GM18907 (cell line): ENCODE measurements around the gene MIAT.
A peak's percentile ranks its signal among the peaks of the same experiment; 100 is the strongest.
"Not testable (repeated sequence)": the region's sequence is repeated elsewhere in the genome, so short reads cannot be mapped to it uniquely, and the experiment has no call there.

Experiments
- ATAC-seq: cut with Tn5 transposase; IDR thresholded peaks from one replicate; pipeline ENCODE4 v1.9.1; 2021; ENCODE audit warnings: mild to moderate bottlenecking, moderate library complexity; ENCODE audit not compliant: unreplicated experiment

MIAT gene

DNA sequence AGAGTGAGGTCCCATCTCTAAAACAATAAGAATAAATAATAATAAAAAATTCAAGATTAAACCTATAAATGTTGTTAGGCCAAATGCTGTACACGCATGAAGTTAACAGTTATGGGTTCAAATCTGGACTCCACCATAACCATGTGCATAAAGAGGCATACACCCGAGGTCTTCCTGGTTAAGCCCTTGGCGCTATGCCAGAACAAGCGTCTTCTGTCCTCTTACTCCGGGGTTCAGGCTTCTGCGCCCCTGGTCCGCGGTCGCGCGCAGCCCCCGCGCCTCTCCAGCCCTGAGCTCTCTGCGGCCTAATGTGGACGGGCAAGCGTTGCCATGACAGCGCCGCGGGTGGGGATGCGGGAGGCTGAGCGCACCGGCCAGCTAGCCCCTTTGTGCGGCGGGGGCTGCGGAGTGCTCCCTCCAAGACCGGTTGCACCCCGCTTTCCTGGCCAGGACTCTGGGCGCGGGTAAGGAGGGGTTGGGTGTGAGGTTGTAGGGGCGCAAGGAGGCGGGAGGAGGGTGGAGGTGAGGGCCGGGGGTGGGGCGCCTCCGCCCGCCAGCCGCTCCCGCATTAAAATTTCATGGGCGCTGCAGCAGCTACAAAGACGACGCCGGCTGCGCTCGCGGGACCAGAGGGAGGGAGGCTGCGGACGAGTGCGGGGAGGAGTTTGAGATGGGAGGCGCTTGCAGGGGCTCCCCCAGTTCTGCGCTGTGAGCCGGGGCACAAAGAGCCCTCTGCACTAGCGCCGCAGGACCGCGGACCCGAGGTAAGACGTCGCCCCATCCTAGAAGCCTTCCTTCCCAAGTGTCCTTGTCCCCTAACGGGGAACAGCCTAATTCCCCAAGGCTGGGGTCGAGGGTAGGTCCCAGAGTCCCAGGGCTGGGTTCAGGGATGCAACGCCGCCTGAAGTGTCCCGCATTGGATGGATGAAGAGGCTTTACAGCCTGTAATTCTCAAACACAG, at the start of gene MIAT:
Gene MIAT, plus strand, starts transcription at position 698 of the 961 bp plus-strand sequence.
- ATAC-seq: no peak

DNA sequence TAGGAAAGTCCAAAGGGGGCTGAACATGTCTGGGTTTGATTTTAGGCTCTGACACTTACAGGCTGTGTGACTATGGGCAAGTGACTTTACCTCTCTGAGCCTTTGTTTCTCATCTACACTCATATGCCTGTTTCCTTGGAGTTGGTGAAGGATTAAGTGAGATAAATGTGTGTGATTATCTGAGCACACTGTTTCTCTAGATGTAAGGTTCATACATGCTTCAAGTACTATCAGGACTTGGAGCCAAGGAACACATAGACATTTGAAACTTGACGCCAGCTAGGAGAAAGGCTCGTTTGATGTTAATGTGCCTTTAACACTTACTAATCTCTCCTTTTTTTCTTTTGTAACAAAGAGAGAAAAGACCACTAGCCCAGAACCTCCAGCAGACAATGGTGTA, 49.3 kb upstream of the MIAT start:
- no peak for ATAC-seq

DNA sequence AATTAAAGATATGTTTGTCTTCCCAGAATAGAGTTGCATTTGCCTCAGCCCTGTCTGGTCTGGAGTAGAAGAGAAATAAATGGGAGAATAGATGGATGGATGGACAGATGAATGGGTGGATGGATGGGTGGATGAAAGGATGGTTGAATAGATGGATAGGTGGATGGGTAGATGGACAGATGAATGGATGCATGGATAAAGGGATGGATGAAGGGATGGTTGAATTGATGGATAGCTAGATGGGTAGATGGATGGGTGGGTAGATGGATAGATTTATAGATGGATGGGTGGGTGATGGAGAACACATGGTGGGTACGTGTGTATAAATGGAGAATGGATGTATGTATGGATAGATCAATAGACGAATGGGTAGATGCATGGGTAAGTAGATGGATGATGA, 48.1 kb upstream of the MIAT start:
- ATAC-seq: no peak

DNA sequence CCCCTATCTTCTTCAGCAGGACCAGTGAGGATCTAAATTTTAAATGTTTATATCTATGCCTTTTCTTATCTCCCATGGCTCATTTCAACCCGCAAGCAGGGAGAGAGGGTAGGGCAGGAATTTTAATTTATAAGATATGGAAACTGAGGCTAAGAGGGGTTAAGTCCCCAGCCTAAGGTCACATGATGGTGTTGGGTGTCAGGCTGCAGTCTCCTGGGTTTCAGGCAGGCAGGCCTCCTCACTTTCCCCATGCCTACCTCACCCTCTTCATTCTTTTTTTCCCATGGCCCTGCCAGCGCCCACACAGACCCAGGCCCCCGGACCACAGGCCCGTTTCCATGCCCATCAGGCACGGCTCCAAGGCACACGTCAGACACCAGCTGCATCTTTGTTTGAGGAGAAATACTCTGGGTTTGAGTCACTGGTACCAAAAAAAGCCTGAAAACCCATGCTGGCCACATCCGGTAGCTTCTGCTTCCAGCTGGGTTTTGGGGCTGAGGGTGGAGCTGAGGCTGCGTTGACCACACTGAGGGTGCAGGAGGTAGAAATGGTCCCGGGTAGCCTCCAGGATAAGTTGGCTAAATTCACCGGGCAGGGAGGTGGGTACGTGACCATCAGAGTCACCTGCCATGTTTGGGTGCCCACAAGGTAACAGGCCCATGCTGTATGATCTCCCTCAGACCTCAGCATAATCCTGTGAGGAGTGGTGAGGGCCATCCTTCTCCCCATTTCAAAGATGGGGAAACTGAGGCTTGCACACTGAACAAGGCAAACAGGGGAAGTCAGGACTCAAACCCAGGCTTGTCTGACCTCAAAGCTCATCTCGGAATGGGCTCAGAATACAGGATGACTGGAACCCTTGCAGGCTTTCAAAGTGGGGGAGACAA, 47.1 kb upstream of the MIAT start:
- peak; percentile 76 for ATAC-seq

DNA sequence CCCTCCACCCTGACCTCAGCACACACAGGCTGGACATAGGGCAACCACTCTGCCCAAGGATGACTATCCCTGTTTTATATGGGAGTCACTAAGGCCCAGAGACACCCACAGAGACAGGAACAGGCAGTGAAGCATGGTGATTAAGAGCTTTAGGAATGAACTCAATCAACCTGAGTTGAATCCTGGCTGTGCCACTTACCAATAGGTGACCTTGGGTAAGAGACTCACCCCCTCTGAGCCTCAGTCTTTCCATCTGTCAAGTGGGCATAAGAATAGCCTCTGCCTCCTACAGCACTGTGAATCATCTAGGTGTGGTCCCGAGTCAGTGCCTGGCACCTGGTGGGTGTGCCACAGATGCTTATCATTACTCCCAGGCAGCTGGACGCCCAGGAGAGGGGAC, 46.4 kb upstream of the MIAT start:
- no peak for ATAC-seq

DNA sequence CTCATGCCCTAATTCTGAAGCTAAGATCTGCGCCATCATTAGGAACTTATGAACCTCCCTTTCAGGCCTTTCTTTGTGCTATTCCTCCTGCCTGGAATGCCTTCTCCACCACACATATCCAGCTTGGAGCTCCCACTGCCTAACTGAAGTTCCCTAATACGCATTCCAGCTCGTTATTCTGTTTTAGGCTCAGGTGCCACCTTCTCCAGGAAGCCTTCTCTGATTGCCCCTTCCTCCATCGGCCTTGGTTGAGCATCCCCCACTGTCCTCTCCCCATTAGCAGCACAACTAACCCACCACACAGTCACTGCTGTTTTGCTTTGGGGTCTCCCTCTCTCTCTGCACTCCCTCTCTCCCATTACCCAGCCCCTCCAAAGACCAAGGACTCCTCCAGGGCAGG, 44.7 kb upstream of the MIAT start:
- ATAC-seq: no peak

DNA sequence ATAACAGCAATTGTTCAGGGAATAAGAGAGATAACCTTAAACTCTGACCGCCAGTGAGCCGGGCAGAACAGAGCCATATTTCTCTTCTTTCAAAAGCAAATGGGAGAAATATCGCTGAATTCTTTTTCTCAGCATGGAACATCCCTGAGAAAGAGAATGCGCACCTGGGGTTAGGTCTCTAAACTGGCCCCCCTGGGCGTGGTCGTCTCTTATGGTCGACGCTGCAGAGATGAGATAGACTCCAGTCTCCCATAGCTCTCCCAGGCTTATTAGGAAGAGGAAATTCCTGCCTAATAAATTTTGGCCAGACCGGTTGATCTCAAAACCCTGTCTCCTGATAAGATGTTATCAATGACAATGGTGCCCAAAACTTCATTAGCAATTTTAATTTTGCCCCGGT, 43.6 kb upstream of the MIAT start:
- ATAC-seq: not testable (repeated sequence)

DNA sequence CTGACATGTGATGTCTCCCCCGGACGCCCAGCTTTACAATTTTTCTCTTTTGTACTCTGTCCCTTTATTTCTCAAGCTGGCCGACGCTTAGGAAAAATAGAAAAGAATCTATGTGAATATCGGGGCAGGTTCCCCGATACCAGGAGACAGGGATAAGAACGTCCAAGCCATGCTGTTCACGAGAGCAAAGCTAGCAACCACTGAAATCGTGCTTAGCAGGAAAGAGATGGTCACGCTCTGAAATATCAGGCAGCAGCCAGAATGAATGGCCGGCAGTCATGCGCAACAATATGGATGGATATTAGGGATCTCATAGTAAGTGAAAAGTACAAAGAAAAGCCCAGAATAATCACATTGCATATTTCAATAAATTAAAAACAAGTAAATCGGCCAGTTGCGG, 43.1 kb upstream of the MIAT start:
- no peak for ATAC-seq

DNA sequence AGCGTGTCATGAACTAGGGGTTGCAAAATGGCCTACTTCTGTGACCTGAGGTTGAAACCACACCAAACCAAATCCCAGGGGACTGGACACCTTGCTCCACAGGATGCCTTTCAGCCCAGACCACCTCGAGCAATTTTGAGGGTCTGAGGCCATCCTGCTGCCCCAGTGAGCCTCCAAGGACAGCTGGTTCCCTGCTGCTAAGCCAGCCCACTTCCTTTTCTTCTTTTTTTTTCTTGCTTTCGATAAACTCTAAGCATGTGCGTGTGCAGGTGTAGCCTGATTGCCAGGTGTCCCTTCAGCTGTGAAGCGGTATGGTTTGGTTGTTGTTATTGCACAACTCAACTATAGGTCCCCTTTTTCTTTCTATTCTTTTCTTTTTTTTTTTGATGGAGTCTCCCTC, 42.2 kb upstream of the MIAT start:
- peak; percentile 54 for ATAC-seq

DNA sequence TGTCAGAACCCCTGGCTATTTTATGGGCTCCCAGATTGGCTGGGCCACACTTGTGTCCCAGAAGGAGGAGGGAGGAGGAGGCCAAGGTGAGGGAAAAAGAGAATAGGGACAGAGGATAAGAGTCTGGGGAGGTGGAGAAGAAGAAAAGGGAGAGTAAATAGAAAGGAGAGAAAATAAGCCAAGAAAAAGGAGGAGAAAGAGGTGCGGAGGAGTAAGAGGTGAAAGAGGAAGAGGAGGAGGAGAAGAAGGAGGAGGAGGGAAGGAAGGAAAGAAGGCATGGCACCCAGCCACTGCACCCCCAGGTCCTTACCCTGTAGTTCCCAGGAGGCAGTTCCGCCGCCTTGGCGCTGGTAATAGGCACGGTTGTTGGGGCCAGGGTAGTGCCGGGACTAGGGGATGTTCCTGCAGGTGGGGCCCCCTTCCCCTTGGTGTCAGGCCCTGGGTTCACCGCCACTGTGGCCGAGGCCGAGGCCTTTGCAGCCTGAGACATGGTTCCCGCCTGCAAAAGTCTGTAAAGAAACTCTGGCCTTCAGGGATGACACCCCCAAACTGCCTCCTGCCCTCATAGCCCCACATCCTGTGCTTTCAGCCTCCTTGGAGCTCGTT, 41.5 kb upstream of the MIAT start:
- no peak for ATAC-seq

DNA sequence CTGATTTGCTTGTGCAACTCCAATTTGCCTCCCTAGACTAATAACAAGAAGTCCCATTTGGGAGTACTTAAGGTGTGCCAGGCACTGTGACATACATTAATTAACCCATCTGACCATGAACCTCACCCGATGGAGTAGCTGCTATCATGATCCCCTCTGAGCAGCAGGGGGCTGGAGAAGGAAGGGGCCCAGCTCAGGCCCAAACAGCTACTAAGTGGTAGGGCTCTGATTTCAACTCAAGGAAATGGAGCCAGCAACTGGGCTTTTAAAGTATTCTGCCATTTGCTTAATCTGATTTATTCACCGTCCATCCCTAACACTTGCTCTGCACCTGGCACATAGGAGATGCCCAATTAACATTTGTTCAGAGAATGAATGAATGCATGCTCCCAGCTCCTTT, 40.7 kb upstream of the MIAT start:
- no peak for ATAC-seq

DNA sequence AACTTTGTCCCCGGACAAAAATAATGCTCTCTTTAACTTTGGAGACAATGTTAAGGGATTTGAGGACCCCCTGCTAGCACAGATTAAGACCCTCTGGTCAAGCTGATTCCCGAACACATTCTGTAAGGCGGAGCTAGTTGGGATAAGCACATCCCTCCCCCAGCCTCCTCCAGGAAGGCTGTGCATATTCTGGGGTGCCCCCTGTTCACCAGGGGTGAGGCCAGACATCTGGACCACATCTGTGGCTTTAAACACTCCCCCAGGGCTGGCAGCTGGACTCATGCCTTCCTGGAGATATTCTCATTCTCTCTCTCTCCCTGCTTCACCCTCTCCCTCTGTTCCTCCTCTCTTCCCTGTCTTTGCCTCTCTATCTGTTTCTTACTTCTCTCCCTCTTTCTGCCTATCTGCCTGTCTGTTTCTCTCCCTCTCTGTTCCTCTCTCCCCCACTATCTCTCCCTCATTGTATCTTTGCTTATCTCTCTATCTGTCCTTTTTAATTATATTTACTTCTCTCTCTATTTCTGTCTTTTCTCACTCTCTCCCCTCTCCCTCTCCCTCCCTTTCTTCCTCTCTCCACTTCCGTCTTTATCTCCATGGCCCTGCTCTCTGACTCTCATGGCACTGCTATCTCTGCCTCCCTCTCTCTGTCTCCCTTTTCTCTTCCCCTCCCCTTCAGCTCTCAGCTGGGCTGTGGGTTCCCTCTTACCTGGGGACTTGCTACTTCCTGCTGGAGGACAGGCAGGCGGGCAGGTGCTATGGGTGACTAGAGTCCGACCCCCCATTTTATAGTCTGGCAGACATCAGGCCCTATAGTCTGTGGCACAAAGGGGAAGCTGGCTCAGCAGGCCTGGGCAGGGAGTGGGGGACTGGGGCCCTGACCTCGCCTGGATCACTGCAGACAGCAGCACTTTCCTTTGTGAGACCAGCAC, 39.9 kb upstream of the MIAT start, which contains the start of gene CRYBB1:
Gene CRYBB1, minus strand, starts transcription at position 757 of the 929 bp plus-strand sequence. CDS start 1,708 bp downstream, outside the sequence.
- ATAC-seq: no peak

DNA sequence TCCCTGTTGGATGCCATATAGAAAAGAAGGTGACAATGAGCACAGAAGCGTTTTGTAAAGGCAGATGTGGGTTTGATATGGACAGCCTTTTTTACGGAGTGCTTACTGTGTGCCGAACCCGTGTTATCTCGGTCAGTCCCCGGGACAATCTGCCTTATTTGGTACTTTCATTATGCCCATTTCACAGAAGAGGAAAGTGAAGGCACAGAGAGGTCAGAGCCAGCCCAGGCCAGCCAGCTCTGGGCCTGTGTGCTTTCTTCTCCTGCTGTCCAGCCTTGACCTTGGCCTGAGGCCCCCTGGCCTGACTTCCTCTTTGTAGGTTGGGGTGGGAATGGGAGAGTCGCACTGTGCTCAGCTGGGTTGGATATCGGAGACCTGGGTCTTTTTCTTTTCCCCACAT, 38.9 kb upstream of the MIAT start:
- ATAC-seq: no peak

DNA sequence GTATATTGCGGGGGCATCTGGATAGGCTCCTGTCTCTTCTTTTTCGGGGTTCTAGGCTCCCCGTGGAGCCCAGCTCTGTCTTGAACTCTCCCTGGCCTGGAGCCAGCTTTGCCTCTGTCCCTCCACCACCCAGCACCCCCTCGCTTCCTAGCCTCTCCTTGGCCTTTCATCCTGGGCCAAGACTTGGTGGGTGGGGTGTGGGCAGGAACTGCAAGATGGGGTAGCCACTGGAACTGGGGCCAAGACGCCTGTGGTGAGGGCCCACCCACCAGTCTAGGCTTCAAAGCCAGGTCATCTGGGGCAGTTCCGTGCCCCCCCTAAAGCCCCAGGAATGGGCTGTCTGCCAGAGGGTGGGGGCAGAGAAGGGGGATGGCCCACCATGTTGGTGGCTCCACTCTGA, 37.9 kb upstream of the MIAT start:
- ATAC-seq: no peak

DNA sequence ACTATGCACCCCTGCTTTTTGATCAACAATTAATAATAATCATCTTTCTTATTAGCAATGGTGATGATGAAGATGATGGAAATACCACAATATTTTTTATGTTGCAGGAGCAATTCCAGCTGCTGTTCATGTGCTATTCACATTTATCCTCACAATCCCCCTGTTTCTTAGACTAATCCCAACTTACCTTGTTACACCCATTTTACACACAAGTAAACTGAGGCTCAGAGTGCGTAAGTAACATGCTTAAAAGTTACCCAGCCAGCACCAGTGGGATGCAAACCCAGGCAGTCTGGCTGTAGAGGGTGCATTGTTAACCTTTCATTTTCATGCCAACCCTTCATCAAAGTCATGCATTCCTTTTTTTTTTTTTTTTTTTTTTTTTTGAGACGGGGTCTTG, 37.2 kb upstream of the MIAT start:
- ATAC-seq: no peak

DNA sequence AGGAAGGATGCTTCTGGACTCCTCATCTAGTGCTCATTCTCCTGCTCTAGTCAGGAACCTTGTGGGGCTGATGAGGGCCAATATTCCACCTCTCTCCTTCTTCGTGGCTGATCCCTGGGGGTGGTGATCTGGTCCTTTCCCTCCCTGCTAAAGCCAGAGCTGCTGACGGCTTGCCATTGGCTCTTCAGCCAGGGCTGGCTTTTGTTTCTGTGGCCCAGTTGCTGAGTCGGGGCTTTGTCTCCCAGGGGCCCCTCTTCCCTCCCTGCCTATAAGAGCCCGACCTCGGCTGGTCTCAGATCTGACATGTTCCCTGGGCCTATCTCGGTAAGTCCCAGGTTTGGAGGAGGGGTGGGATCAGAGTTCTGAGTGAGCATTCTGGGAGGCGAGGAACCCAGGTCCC, 35.7 kb upstream of the MIAT start, which contains the start of gene CRYBA4:
Gene CRYBA4, plus strand, starts transcription at position 301 of the 400 bp plus-strand sequence. CDS start 634 bp downstream, outside the sequence.
- no peak for ATAC-seq

DNA sequence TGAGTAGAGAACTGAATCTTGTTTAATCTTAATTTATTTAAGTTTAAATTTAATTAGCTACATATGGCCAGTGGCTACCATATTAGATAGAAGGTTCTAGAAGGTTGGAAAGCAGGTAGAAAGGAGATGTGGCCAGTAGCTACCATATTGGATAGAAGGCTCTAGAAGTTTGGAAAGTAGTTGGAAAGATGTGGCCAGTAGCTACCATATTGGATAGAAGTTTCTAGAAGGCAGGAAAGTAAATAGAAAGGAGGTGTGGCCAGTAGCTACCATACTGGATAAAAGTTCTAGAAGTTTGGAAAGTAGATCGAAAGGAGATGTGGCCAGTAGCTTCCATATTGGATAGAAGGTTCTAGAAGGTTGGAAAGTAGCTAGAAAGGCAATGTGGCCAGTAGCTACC, 33.4 kb upstream of the MIAT start:
- ATAC-seq: no peak

DNA sequence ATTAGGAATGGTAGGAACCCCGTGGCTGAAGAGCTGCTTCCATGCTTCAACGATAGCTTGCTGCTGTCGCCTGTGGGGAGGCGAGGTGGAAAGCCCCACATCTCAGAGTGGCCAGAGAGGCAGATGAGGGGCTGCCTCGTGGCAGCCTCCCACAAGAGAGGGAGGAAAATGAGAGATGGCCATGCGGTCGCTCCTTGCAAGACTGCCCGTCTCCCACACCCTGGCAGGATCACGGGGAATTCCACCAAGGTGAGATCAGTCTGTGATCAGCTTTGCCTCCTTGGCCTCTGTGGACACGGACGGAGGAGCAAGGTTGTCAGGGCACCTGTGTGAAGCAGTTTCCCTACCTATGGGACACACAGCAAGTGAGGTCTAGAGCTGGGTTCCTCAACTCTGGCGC, 32.6 kb upstream of the MIAT start:
- no peak for ATAC-seq

DNA sequence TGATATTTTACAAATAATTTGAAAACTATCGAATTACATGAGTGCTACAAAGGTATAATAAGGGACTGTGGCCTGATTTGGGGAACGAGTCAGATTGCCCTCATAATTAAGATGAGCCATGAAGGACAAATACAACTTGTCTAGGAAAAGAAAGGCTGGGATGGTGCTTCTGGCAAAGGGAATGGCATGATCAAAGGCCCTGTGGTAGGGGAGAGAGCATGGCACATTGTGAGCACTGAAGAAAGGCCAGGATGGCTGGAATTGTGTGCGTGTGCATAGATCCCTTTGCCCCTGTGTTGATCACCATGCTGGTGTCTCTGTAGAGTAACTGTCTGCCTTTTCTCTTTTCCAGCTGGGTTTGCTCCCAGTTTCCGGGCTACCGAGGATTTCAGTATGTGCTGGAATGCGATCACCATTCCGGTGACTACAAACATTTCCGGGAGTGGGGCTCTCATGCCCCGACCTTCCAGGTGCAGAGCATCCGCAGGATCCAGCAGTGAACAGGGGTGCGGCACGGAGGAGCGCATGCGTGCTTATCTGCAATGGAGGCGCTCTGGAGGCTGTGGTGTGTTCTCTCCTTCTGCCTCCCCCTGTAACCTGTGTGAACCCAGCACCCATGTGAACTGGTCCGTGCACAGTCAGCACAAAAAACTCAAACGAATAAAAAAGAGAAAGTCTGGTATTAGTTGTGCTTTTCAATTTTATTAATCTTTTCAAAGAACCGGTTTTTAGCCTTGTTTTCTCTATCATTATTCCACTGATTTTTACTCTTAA, 27.2 kb upstream of the MIAT start:
- ATAC-seq: no peak
